ENCODE measurements around the gene CNOT1.

The CNOT1 gene

GRCh38 chr16:58472827-58473226, 156.8 kb downstream of the CNOT1 start:
- Histone ChIP-seq H3K9ac (ENCODE audit: low read depth, low read length, poor library complexity, severe bottlenecking) (no peak overlapping the region), H3K9me3 (ENCODE audit: insufficient read depth, low read depth, low read length) (no peaks in the 10 kb centered on the region), H3K4me2 (ENCODE audit: low read depth, low read length, poor library complexity, severe bottlenecking) (no peak overlapping the region), H3K36me3 (ENCODE audit: insufficient read depth, low read length) (no peaks in the 10 kb centered on the region), H3K79me2 (ENCODE audit: insufficient read depth, low read length) (no peaks in the 10 kb centered on the region), H3F3A (ENCODE audit: low read depth) (no peaks in the 10 kb centered on the region), H3K9me2 (replicated peaks; ENCODE audit: low read depth, low read length) (no peaks in the 10 kb centered on the region), H3K27me3 (ENCODE audit: insufficient read depth, low read length, poor library complexity, severe bottlenecking) (no peaks in the 10 kb centered on the region), H4K20me1 (ENCODE audit: insufficient read depth, low read length, poor library complexity, severe bottlenecking) (no peaks in the 10 kb centered on the region), H3K4me3 (ENCODE audit: low read length, poor library complexity, severe bottlenecking) (no peak overlapping the region), H2AFZ (ENCODE audit: low read length) (no peak overlapping the region), H3K4me1 (ENCODE audit: insufficient read depth, low read length, poor library complexity, severe bottlenecking) (peaks cover 13% of the 10 kb centered on the region)
- TF ChIP-seq EZH2phosphoT487 (IDR thresholded peaks at IDR 0.05; ENCODE audit: borderline replicate concordance): no peak
- no peak for TF ChIP-seq CTCF (conservative IDR thresholded peaks at IDR 0.05; ENCODE audit: low read length)

- no peaks in the 10 kb centered on the region for H3K79me2 ChIP-seq (ENCODE audit: insufficient read depth, low read length)
- H3K9ac ChIP-seq (ENCODE audit: low read depth, low read length, poor library complexity, severe bottlenecking): no peak overlapping the region
- H3K9me3 ChIP-seq (ENCODE audit: insufficient read depth, low read depth, low read length): no peaks in the 10 kb centered on the region
- no peaks in the 10 kb centered on the region for H3F3A ChIP-seq (ENCODE audit: low read depth)
- H2AFZ ChIP-seq (ENCODE audit: low read length): no peak overlapping the region
- H3K9me2 ChIP-seq (replicated peaks; ENCODE audit: low read depth, low read length): no peaks in the 10 kb centered on the region
- TF ChIP-seq EZH2phosphoT487 (IDR thresholded peaks at IDR 0.05; ENCODE audit: borderline replicate concordance) (no peak), CTCF (conservative IDR thresholded peaks at IDR 0.05; ENCODE audit: low read length) (no peak)
- H3K36me3 ChIP-seq (ENCODE audit: insufficient read depth, low read length): no peaks in the 10 kb centered on the region
- H3K27me3 ChIP-seq (ENCODE audit: insufficient read depth, low read length, poor library complexity, severe bottlenecking): no peaks in the 10 kb centered on the region
- no peaks in the 10 kb centered on the region for H4K20me1 ChIP-seq (ENCODE audit: insufficient read depth, low read length, poor library complexity, severe bottlenecking)
- H3K4me3 ChIP-seq (ENCODE audit: low read length, poor library complexity, severe bottlenecking): no peak overlapping the region
- no peak overlapping the region for H3K4me2 ChIP-seq (ENCODE audit: low read depth, low read length, poor library complexity, severe bottlenecking)
- peaks cover 13% of the 10 kb centered on the region for H3K4me1 ChIP-seq (ENCODE audit: insufficient read depth, low read length, poor library complexity, severe bottlenecking)
These were observed 157.4 kb downstream of the CNOT1 start for GRCh38 chr16:58472266-58472665.

- Histone ChIP-seq H3K79me2 (ENCODE audit: insufficient read depth, low read length) (no peaks in the 10 kb centered on the region), H3K9ac (ENCODE audit: low read depth, low read length, poor library complexity, severe bottlenecking) (no peak overlapping the region), H3K9me2 (replicated peaks; ENCODE audit: low read depth, low read length) (no peaks in the 10 kb centered on the region), H3K27me3 (ENCODE audit: insufficient read depth, low read length, poor library complexity, severe bottlenecking) (no peaks in the 10 kb centered on the region), H3K4me3 (ENCODE audit: low read length, poor library complexity, severe bottlenecking) (no peak overlapping the region), H3F3A (ENCODE audit: low read depth) (no peaks in the 10 kb centered on the region), H3K36me3 (ENCODE audit: insufficient read depth, low read length) (no peaks in the 10 kb centered on the region), H4K20me1 (ENCODE audit: insufficient read depth, low read length, poor library complexity, severe bottlenecking) (no peaks in the 10 kb centered on the region), H3K4me2 (ENCODE audit: low read depth, low read length, poor library complexity, severe bottlenecking) (peak overlapping the region; percentile 34), H2AFZ (ENCODE audit: low read length) (no peak overlapping the region; the same call in 1 of the 2 replicates), H3K9me3 (ENCODE audit: insufficient read depth, low read depth, low read length) (no peaks in the 10 kb centered on the region), H3K4me1 (ENCODE audit: insufficient read depth, low read length, poor library complexity, severe bottlenecking) (peaks cover 13% of the 10 kb centered on the region)
- no peak for TF ChIP-seq EZH2phosphoT487 (IDR thresholded peaks at IDR 0.05; ENCODE audit: borderline replicate concordance)
- TF ChIP-seq CTCF (conservative IDR thresholded peaks at IDR 0.05; ENCODE audit: low read length): no peak
These were observed 158.2 kb downstream of the CNOT1 start for GRCh38 chr16:58471209-58471975.

All from Loucy (cell line).